ENCODE data around the gene IGF2BP2. TPM values are rescaled to one million over a fixed set of nuclear protein-coding genes. Genes with fewer than 3 reads are reported as not detected.

Gene IGF2BP2
- total and polyA plus RNA-seq, 5 donors from 2014 or later, result 3.6 TPM; not detected in 4

GRCh38 chr3:185766329-185767001 is 58.4 kb downstream of the IGF2BP2 start:
- H3K4me3 ChIP-seq (ENCODE audit: low read depth, low read length), result no peak overlapping the region
- peaks cover 14% of the 10 kb centered on the region for H3K27me3 Mint-ChIP-seq
- no peak overlapping the region for H3K27ac ChIP-seq (ENCODE audit: insufficient read depth, low read length, poor library complexity, severe bottlenecking)
- no peaks in the 10 kb centered on the region for H3K4me1 ChIP-seq (ENCODE audit: control insufficient read depth, insufficient read depth, low read length, poor library complexity, severe bottlenecking)
- no peaks in the 10 kb centered on the region for H3K4me1 Mint-ChIP-seq
- ATAC-seq (ENCODE audit: low read depth in 2 of 2) (no peak), DNase-seq (no peak)
- H3K9me3 Mint-ChIP-seq, result peaks cover 0 to 3% (median 0%) of the 10 kb centered on the region in 7 donors
- H3K9me3 ChIP-seq (ENCODE audit: control insufficient read depth in 2 of 2, low read length in 2 of 2), result no peaks in the 10 kb centered on the region
- no peak overlapping the region for H3K4me3 Mint-ChIP-seq
- H3K27me3 ChIP-seq (ENCODE audit: control insufficient read depth, insufficient read depth, low read length), result peaks cover 9% of the 10 kb centered on the region
- H3K36me3 ChIP-seq (ENCODE audit: control insufficient read depth, insufficient read depth, low read length), result no peaks in the 10 kb centered on the region
- no peak overlapping the region for H3K27ac Mint-ChIP-seq
- H3K36me3 Mint-ChIP-seq, result no peaks in the 10 kb centered on the region

DNA sequence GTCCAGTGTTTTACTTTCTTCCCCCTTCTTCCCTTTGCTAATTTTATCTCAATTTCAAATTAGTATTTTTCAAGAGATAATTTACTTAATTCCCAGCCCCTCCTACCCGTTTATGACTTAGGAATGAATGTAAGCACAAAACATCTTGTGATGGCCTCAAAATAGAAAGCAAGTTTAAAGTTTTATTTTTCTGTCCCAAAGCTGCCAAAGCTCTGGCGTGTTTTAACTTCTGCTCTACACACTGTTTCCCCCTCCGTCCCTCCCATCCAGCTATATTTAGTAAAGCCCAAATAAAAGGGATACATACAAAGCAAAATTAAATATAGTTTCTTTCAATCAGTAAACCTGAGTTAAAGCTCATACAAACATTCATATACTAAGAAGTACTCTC is 59.9 kb downstream of the IGF2BP2 start:
- Histone ChIP-seq H3K36me3 (ENCODE audit: control insufficient read depth, insufficient read depth, low read length) (no peaks in the 10 kb centered on the region), H3K27me3 (ENCODE audit: control insufficient read depth, insufficient read depth, low read length) (peaks cover 13% of the 10 kb centered on the region), H3K27ac (ENCODE audit: insufficient read depth, low read length, poor library complexity, severe bottlenecking) (no peak overlapping the region), H3K4me3 (ENCODE audit: low read depth, low read length) (no peak overlapping the region), H3K9me3 (ENCODE audit: control insufficient read depth in 2 of 2, low read length in 2 of 2) (no peaks in the 10 kb centered on the region), H3K4me1 (ENCODE audit: control insufficient read depth, insufficient read depth, low read length, poor library complexity, severe bottlenecking) (no peaks in the 10 kb centered on the region)
- Mint-ChIP-seq H3K27ac (no peak overlapping the region), H3K36me3 (no peaks in the 10 kb centered on the region), H3K4me1 (no peaks in the 10 kb centered on the region), H3K27me3 (peaks cover 14% of the 10 kb centered on the region), H3K4me3 (no peak overlapping the region), H3K9me3 (peaks cover 0 to 2% (median 0%) of the 10 kb centered on the region in 7 donors)
- ATAC-seq (ENCODE audit: low read depth in 2 of 2), result no peak
- no peak for DNase-seq

GRCh38 chr3:185764163-185764979 is 60.5 kb downstream of the IGF2BP2 start:
- Histone ChIP-seq H3K4me3 (ENCODE audit: low read depth, low read length) (no peak overlapping the region), H3K9me3 (ENCODE audit: control insufficient read depth in 2 of 2, low read length in 2 of 2) (no peaks in the 10 kb centered on the region), H3K36me3 (ENCODE audit: control insufficient read depth, insufficient read depth, low read length) (no peaks in the 10 kb centered on the region), H3K27ac (ENCODE audit: insufficient read depth, low read length, poor library complexity, severe bottlenecking) (no peak overlapping the region), H3K27me3 (ENCODE audit: control insufficient read depth, insufficient read depth, low read length) (peaks cover 16% of the 10 kb centered on the region), H3K4me1 (ENCODE audit: control insufficient read depth, insufficient read depth, low read length, poor library complexity, severe bottlenecking) (no peaks in the 10 kb centered on the region)
- DNase-seq (no peak), ATAC-seq (ENCODE audit: low read depth in 2 of 2) (no peak)
- peaks cover 0 to 2% (median 0%) of the 10 kb centered on the region in 7 donors for H3K9me3 Mint-ChIP-seq
- H3K36me3 Mint-ChIP-seq, result no peaks in the 10 kb centered on the region
- no peak overlapping the region for H3K4me3 Mint-ChIP-seq
- H3K27me3 Mint-ChIP-seq, result peaks cover 14% of the 10 kb centered on the region
- no peak overlapping the region for H3K27ac Mint-ChIP-seq
- no peaks in the 10 kb centered on the region for H3K4me1 Mint-ChIP-seq

DNA sequence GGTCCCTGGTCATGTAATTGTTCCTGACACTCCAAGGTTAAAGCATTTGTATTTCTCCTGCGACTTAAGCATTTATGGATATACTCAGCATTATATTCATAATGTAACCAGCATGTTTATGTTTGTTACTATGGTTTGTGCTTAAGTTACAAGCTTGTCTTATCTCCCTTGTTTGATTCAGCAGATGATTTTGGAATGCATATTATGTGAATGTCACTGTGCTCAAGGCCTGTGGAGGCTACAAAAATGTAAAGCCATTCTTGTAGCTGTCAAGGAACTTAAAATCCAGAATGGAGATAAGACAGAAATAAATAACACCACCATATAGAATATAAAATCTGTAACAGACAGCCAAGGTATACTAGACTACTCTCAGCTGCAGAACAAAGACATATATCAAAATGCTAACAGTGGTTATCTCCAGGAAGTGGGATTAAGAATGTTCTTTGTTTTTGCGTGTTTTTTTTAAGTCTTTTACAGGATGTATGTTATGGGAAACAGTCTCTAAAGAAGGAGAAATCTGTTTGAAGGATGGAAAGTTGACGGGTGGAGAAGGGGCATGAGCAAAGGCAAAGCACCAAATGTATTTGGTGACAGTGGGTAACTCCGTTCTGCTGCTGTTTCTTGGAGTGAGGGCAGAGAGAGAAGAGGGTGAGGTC is 61.4 kb downstream of the IGF2BP2 start:
- DNase-seq, result no peak
- peaks cover 14% of the 10 kb centered on the region for H3K27me3 Mint-ChIP-seq
- H3K4me3 Mint-ChIP-seq, result no peak overlapping the region

DNA sequence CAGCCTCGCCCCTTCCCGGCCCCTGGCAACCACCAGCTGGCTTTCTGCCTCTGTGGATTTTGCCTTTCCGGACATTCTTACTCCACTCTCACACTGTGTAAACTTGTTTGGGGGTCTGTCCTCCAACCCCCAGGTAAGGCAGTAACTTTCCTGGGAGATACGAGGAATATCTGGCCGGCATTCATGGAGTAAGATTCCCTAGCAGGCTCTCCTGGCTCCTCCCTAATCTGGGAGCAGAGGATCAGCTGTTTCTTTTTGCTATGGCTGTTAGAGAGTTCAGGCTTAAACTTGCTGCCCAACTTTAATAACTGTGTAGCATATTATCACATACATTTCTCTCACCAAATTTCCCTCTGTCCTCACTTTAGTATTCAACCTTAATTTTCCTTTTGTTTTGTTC is 64.3 kb downstream of the IGF2BP2 start:
- Mint-ChIP-seq H3K27me3 (peaks cover 8% of the 10 kb centered on the region), H3K27ac (no peak overlapping the region), H3K4me3 (no peak overlapping the region), H3K4me1 (no peaks in the 10 kb centered on the region), H3K9me3 (peaks cover 0 to 3% (median 2%) of the 10 kb centered on the region in 7 donors), H3K36me3 (no peaks in the 10 kb centered on the region)
- peaks cover 24% of the 10 kb centered on the region for H3K27me3 ChIP-seq (ENCODE audit: control insufficient read depth, insufficient read depth, low read length)
- ATAC-seq (ENCODE audit: low read depth in 2 of 2) (no peak), DNase-seq (no peak)
- no peaks in the 10 kb centered on the region for H3K9me3 ChIP-seq (ENCODE audit: control insufficient read depth in 2 of 2, low read length in 2 of 2)
- H3K36me3 ChIP-seq (ENCODE audit: control insufficient read depth, insufficient read depth, low read length), result no peaks in the 10 kb centered on the region
- no peaks in the 10 kb centered on the region for H3K4me1 ChIP-seq (ENCODE audit: control insufficient read depth, insufficient read depth, low read length, poor library complexity, severe bottlenecking)
- no peak overlapping the region for H3K4me3 ChIP-seq (ENCODE audit: low read depth, low read length)
- no peak overlapping the region for H3K27ac ChIP-seq (ENCODE audit: insufficient read depth, low read length, poor library complexity, severe bottlenecking)

More for the DNA sequence above, 61.4 kb downstream of the IGF2BP2 start:
- Mint-ChIP-seq H3K4me1 (no peaks in the 10 kb centered on the region), H3K36me3 (no peaks in the 10 kb centered on the region), H3K27ac (no peak overlapping the region), H3K9me3 (peaks cover 0 to 2% (median 0%) of the 10 kb centered on the region in 7 donors)
- Histone ChIP-seq H3K27me3 (ENCODE audit: control insufficient read depth, insufficient read depth, low read length) (peaks cover 19% of the 10 kb centered on the region), H3K4me3 (ENCODE audit: low read depth, low read length) (no peak overlapping the region), H3K27ac (ENCODE audit: insufficient read depth, low read length, poor library complexity, severe bottlenecking) (no peak overlapping the region), H3K9me3 (ENCODE audit: control insufficient read depth in 2 of 2, low read length in 2 of 2) (no peaks in the 10 kb centered on the region), H3K36me3 (ENCODE audit: control insufficient read depth, insufficient read depth, low read length) (no peaks in the 10 kb centered on the region), H3K4me1 (ENCODE audit: control insufficient read depth, insufficient read depth, low read length, poor library complexity, severe bottlenecking) (no peaks in the 10 kb centered on the region)
- no peak for ATAC-seq (ENCODE audit: low read depth in 2 of 2)

DNA sequence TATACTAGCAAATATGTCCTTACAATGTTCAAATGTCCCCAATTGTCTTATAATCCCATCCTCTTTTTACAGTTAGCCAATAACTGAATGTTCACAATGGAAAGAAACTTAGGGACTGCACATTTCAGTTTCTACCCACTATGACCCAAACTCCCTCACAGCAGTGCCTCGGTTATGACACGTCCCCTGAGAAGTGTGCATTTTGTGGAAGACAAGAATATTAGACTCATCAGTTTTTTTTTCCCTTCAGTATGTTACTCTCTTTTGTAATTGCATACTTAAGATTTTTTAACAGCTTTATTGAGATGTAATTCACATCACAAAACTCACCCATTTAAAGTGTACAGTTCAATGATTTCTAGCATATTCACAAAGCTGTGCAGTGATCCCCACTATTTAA is 64.8 kb downstream of the IGF2BP2 start:
- Histone ChIP-seq H3K4me3 (ENCODE audit: low read depth, low read length) (no peak overlapping the region), H3K36me3 (ENCODE audit: control insufficient read depth, insufficient read depth, low read length) (no peaks in the 10 kb centered on the region), H3K9me3 (ENCODE audit: control insufficient read depth in 2 of 2, low read length in 2 of 2) (peaks cover 0 to 4% of the 10 kb centered on the region in 2 experiments), H3K4me1 (ENCODE audit: control insufficient read depth, insufficient read depth, low read length, poor library complexity, severe bottlenecking) (no peaks in the 10 kb centered on the region), H3K27ac (ENCODE audit: insufficient read depth, low read length, poor library complexity, severe bottlenecking) (no peak overlapping the region), H3K27me3 (ENCODE audit: control insufficient read depth, insufficient read depth, low read length) (peaks cover 24% of the 10 kb centered on the region)
- peaks cover 0 to 3% (median 2%) of the 10 kb centered on the region in 7 donors for H3K9me3 Mint-ChIP-seq
- DNase-seq (no peak), ATAC-seq (ENCODE audit: low read depth in 2 of 2) (no peak)
- H3K27ac Mint-ChIP-seq, result no peak overlapping the region
- H3K4me1 Mint-ChIP-seq, result no peaks in the 10 kb centered on the region
- no peak overlapping the region for H3K4me3 Mint-ChIP-seq
- H3K36me3 Mint-ChIP-seq, result no peaks in the 10 kb centered on the region
- H3K27me3 Mint-ChIP-seq, result peaks cover 4% of the 10 kb centered on the region

DNA sequence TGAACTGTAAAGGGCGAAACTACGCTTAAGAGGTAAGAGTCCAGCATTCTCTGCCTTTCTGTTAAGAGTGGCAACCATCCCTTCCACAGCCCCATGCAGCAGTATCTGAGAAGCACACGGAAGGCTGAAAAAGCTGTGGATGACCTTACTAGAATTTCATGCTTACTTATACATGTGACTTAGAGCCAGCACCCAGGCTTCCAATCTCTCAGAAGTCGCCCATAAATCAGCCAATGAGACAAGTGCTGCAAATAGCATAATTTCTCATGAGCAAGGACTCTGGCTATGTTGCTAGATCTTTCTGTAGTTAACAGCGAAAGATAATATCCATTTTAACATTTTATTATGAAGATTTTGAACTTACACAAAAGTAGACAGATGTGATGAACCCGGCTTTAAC is 65.3 kb downstream of the IGF2BP2 start:
- Mint-ChIP-seq H3K27ac (no peak overlapping the region), H3K4me3 (no peak overlapping the region), H3K27me3 (no peaks in the 10 kb centered on the region), H3K9me3 (peaks cover 0 to 5% (median 2%) of the 10 kb centered on the region in 7 donors), H3K36me3 (no peaks in the 10 kb centered on the region), H3K4me1 (no peaks in the 10 kb centered on the region)
- H3K27ac ChIP-seq (ENCODE audit: insufficient read depth, low read length, poor library complexity, severe bottlenecking), result no peak overlapping the region
- H3K4me1 ChIP-seq (ENCODE audit: control insufficient read depth, insufficient read depth, low read length, poor library complexity, severe bottlenecking), result no peaks in the 10 kb centered on the region
- no peak for ATAC-seq (ENCODE audit: low read depth in 2 of 2)
- peaks cover 0 to 4% of the 10 kb centered on the region in 2 experiments for H3K9me3 ChIP-seq (ENCODE audit: control insufficient read depth in 2 of 2, low read length in 2 of 2)
- no peaks in the 10 kb centered on the region for H3K36me3 ChIP-seq (ENCODE audit: control insufficient read depth, insufficient read depth, low read length)
- H3K4me3 ChIP-seq (ENCODE audit: low read depth, low read length), result no peak overlapping the region
- H3K27me3 ChIP-seq (ENCODE audit: control insufficient read depth, insufficient read depth, low read length), result peaks cover 24% of the 10 kb centered on the region
- DNase-seq, result no peak
